Measurements from ENCODE around the gene HDAC4. TPM values are rescaled to one million over a fixed set of nuclear protein-coding genes. Genes with fewer than 3 reads are reported as not detected.
A peak's percentile ranks its signal among the peaks of the same experiment; 100 is the strongest.

The HDAC4 gene
- total and polyA plus RNA-seq, 2 donors from 2014 or later = 2.2 to 56.8 TPM

- no peak for TF ChIP-seq CTCF (IDR thresholded peaks at IDR 0.05; ENCODE audit: borderline replicate concordance, extremely low read depth, insufficient read depth)
- no peak overlapping the region for H3K4me3 ChIP-seq (ENCODE audit: low read length in 3 of 3)
- peaks cover 0 to 5% (median 0%) of the 10 kb centered on the region in 3 donors for H3K4me1 ChIP-seq (ENCODE audit: control insufficient read depth in 2 of 3, insufficient read depth in 2 of 3, low read depth in 1 of 3, low read length in 3 of 3)
- DNase-seq = peak; percentile 48 to 84 (median 82)
- H3K27ac ChIP-seq (ENCODE audit: low read depth in 2 of 2, low read length in 2 of 2) = no peak overlapping the region
- H3K9ac ChIP-seq (ENCODE audit: low read length in 3 of 3) = no peak overlapping the region
- no peak for FAIRE-seq
- intact Hi-C loops (cut with DNase I) = no loop called here
- H3K9me3 ChIP-seq (ENCODE audit: control insufficient read depth in 2 of 3, insufficient read depth in 1 of 3, low read length in 3 of 3) = no peaks in the 10 kb centered on the region
- no peaks in the 10 kb centered on the region for H3K27me3 ChIP-seq (ENCODE audit: control insufficient read depth, insufficient read depth, low read length)
- H3K36me3 ChIP-seq (ENCODE audit: control insufficient read depth in 2 of 3, insufficient read depth in 3 of 3, low read length in 3 of 3) = no peaks in the 10 kb centered on the region
Measured at GRCh38 chr2:239391286-239392071, 9.3 kb downstream of the HDAC4 start.

- no peak for TF ChIP-seq CTCF (IDR thresholded peaks at IDR 0.05; ENCODE audit: borderline replicate concordance, extremely low read depth, insufficient read depth)
- intact Hi-C loops (cut with DNase I) = no loop called here
- no peak overlapping the region for H3K27ac ChIP-seq (ENCODE audit: low read depth in 2 of 2, low read length in 2 of 2)
- H3K9ac ChIP-seq (ENCODE audit: low read length in 3 of 3) = no peak overlapping the region
- no peak overlapping the region for H3K4me3 ChIP-seq (ENCODE audit: low read length in 3 of 3)
- DNase-seq (peak in 2 of 5 donors; percentile 45 to 71), FAIRE-seq (no peak)
- peaks cover 0 to 5% (median 0%) of the 10 kb centered on the region in 3 donors for H3K4me1 ChIP-seq (ENCODE audit: control insufficient read depth in 2 of 3, insufficient read depth in 2 of 3, low read depth in 1 of 3, low read length in 3 of 3)
- no peaks in the 10 kb centered on the region for H3K36me3 ChIP-seq (ENCODE audit: control insufficient read depth in 2 of 3, insufficient read depth in 3 of 3, low read length in 3 of 3)
- no peaks in the 10 kb centered on the region for H3K27me3 ChIP-seq (ENCODE audit: control insufficient read depth, insufficient read depth, low read length)
- H3K9me3 ChIP-seq (ENCODE audit: control insufficient read depth in 2 of 3, insufficient read depth in 1 of 3, low read length in 3 of 3) = no peaks in the 10 kb centered on the region
Measured at GRCh38 chr2:239390546-239391285, 10.1 kb downstream of the HDAC4 start.

GRCh38 chr2:239389414-239390329 is 11.1 kb downstream of the HDAC4 start:
- no peak for TF ChIP-seq CTCF (IDR thresholded peaks at IDR 0.05; ENCODE audit: borderline replicate concordance, extremely low read depth, insufficient read depth)
- H3K27ac ChIP-seq (ENCODE audit: low read depth in 2 of 2, low read length in 2 of 2) = no peak overlapping the region
- no peaks in the 10 kb centered on the region for H3K27me3 ChIP-seq (ENCODE audit: control insufficient read depth, insufficient read depth, low read length)
- no peaks in the 10 kb centered on the region for H3K9me3 ChIP-seq (ENCODE audit: control insufficient read depth in 2 of 3, insufficient read depth in 1 of 3, low read length in 3 of 3)
- FAIRE-seq (no peak), DNase-seq (peak in 1 of 5 donors; percentile 46)
- H3K4me1 ChIP-seq (ENCODE audit: control insufficient read depth in 2 of 3, insufficient read depth in 2 of 3, low read depth in 1 of 3, low read length in 3 of 3) = peaks cover 0 to 5% (median 0%) of the 10 kb centered on the region in 3 donors
- H3K36me3 ChIP-seq (ENCODE audit: control insufficient read depth in 2 of 3, insufficient read depth in 3 of 3, low read length in 3 of 3) = no peaks in the 10 kb centered on the region
- H3K4me3 ChIP-seq (ENCODE audit: low read length in 3 of 3) = no peak overlapping the region
- H3K9ac ChIP-seq (ENCODE audit: low read length in 3 of 3) = no peak overlapping the region
- intact Hi-C loops (cut with DNase I) = no loop called here
